Skin of body (tissue), 2 donors: ENCODE results near the gene DAPK1. TPM values are rescaled to one million over a fixed set of nuclear protein-coding genes. Genes with fewer than 3 reads are reported as not detected.
A peak's percentile ranks its signal among the peaks of the same experiment; 100 is the strongest.

Source experiments
- DNase-seq: peaks from one replicate; lab custom pipeline; 2025; lab: John Stamatoyannopoulos, UW
- total RNA-seq: library from RNA; depleted of rRNA; stranded (reverse); fragments of >200 nt; gene quantifications from one replicate; pipeline ENCODE4 v1.2.3, GENCODE V29; 2014

Gene DAPK1
- 29.0 TPM for total RNA-seq

GRCh38 chr9:87497604-87498045 is at the start of gene DAPK1:
Gene DAPK1 (plus strand): TSS chr9:87497867. CDS start chr9:87499078, 1,211 bp downstream.
- peak; percentile 37 for DNase-seq

- no peak for DNase-seq
Observed at GRCh38 chr9:87451149-87451548, 46.5 kb upstream of the DAPK1 start.

- DNase-seq, result no peak
Observed at GRCh38 chr9:87455407-87455806, 42.3 kb upstream of the DAPK1 start.

GRCh38 chr9:87461256-87461655 is 36.4 kb upstream of the DAPK1 start:
- no peak for DNase-seq

- no peak for DNase-seq
Observed at GRCh38 chr9:87464110-87464991, 33.3 kb upstream of the DAPK1 start.

- DNase-seq, result no peak
Observed at GRCh38 chr9:87464992-87465378, 32.7 kb upstream of the DAPK1 start.

- DNase-seq, result no peak
Observed at GRCh38 chr9:87465816-87466215, 31.9 kb upstream of the DAPK1 start.

- no peak for DNase-seq
Observed at GRCh38 chr9:87467187-87467586, 30.5 kb upstream of the DAPK1 start.

GRCh38 chr9:87469793-87470465 is 27.7 kb upstream of the DAPK1 start:
- DNase-seq, result no peak

GRCh38 chr9:87471746-87472145 is 25.9 kb upstream of the DAPK1 start:
- DNase-seq, result no peak

GRCh38 chr9:87475463-87475862 is 22.2 kb upstream of the DAPK1 start:
- no peak for DNase-seq

GRCh38 chr9:87478226-87478992 is 19.3 kb upstream of the DAPK1 start:
- DNase-seq, result no peak

- DNase-seq, result no peak
Observed at GRCh38 chr9:87479801-87480201, 17.9 kb upstream of the DAPK1 start.

- DNase-seq, result no peak
Observed at GRCh38 chr9:87481890-87482855, 15.5 kb upstream of the DAPK1 start.

- no peak for DNase-seq
Observed at GRCh38 chr9:87490225-87490624, 7.4 kb upstream of the DAPK1 start.

GRCh38 chr9:87490907-87491306 is 6.8 kb upstream of the DAPK1 start:
- DNase-seq, result no peak

GRCh38 chr9:87491523-87491922 is 6.1 kb upstream of the DAPK1 start:
- DNase-seq, result no peak

GRCh38 chr9:87492642-87493041 is 5.0 kb upstream of the DAPK1 start:
- DNase-seq, result no peak

- peak; percentile 14 for DNase-seq
Observed at GRCh38 chr9:87494970-87495471, 2.6 kb upstream of the DAPK1 start.

GRCh38 chr9:87497080-87497603 is 525 bp upstream of the DAPK1 start:
- DNase-seq, result no peak
